Transverse colon (tissue), 4 donors: Measurements from ENCODE around the gene ZYX.

Experiments
- EP300 ChIP-seq: sonication (generic); formaldehyde crosslinking; IDR thresholded peaks from one replicate; pipeline ENCODE4 v1.6.1; 2017; ENCODE audit warnings: antibody characterized with exemption, low read depth
- POLR2AphosphoS5 ChIP-seq, 3 donors: sonication (generic); formaldehyde crosslinking; IDR thresholded peaks; one replicate each; pipeline ENCODE4 v1.6.1; 2016; ENCODE audit warnings: antibody characterized with exemption in 3 of 3
- TF ChIP-seq, protein P1 (sequence below), 5 experiments: fragments of 200-600 bp in 3 of 5; fragments of 450-650 bp in 2 of 5; sonication (generic) in 3 of 5; IDR thresholded peaks; 1 replicate in 2 of 5; 2 replicates in 3 of 5; pipeline ENCODE4 v1.5.1; 2016 to 2017; ENCODE audit warnings: antibody characterized with exemption in 5 of 5, inconsistent platforms in 3 of 5, mild to moderate bottlenecking in 2 of 5, moderate library complexity in 1 of 5

DNA sequence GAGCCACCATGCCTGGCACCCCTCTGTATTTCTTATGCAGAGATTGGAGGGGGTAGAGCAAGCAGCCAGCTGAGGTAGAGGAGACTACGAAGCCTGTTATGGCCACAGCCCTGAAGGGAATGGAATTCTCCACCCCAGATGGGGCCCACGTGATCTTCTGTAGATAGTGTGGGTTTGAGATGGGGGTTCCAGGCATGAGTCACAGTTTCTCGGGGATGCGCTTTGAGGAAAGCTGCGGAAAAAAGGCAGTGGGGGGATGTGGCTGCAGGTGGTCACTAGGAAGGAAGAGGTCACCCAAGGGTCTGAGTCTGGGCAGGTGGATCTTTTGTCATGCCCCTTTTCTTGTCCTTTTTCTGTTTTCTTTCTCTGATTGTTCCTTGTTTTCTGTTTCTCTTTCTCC, 30.1 kb upstream of the ZYX start:
- TF ChIP-seq POLR2AphosphoS5 (IDR thresholded peaks at IDR 0.05) (no peak), EP300 (no peak)
- TF ChIP-seq, protein P1, sequence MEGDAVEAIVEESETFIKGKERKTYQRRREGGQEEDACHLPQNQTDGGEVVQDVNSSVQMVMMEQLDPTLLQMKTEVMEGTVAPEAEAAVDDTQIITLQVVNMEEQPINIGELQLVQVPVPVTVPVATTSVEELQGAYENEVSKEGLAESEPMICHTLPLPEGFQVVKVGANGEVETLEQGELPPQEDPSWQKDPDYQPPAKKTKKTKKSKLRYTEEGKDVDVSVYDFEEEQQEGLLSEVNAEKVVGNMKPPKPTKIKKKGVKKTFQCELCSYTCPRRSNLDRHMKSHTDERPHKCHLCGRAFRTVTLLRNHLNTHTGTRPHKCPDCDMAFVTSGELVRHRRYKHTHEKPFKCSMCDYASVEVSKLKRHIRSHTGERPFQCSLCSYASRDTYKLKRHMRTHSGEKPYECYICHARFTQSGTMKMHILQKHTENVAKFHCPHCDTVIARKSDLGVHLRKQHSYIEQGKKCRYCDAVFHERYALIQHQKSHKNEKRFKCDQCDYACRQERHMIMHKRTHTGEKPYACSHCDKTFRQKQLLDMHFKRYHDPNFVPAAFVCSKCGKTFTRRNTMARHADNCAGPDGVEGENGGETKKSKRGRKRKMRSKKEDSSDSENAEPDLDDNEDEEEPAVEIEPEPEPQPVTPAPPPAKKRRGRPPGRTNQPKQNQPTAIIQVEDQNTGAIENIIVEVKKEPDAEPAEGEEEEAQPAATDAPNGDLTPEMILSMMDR (IDR thresholded peaks at IDR 0.05) = no peak
